Liver (tissue), 9 donors: ENCODE data around the gene PCDH9. TPM values are rescaled to one million over a fixed set of nuclear protein-coding genes. Genes with fewer than 3 reads are reported as not detected.

Experiments
- DNase-seq: peaks from one replicate; pipeline ENCODE4 v3.0.0-alpha.2; 2017; ENCODE audit warnings: low spot score
- H3K27ac ChIP-seq, 2 donors: one replicate each; pipeline ENCODE4 v1.7.0; 2013; ENCODE audit warnings: inconsistent platforms in 2 of 2, low read length in 2 of 2, control low read depth in 1 of 2, low read depth in 1 of 2, mild to moderate bottlenecking in 1 of 2
- H3K27me3 ChIP-seq, 4 donors: one replicate each; pipeline versions ENCODE4 v1.6.1 to v1.7.0; 2013; ENCODE audit warnings: low read length in 3 of 4, inconsistent platforms in 1 of 4, mild to moderate bottlenecking in 1 of 4, moderate library complexity in 1 of 4; ENCODE audit not compliant: control insufficient read depth in 4 of 4, insufficient read depth in 4 of 4
- H3K36me3 ChIP-seq, 4 donors: one replicate each; pipeline versions ENCODE4 v1.6.1 to v1.7.0; 2013; ENCODE audit warnings: low read length in 3 of 4, mild to moderate bottlenecking in 3 of 4, low read depth in 1 of 4, moderate library complexity in 1 of 4; ENCODE audit not compliant: control insufficient read depth in 4 of 4, insufficient read depth in 3 of 4
- H3K4me1 ChIP-seq, 4 donors: one replicate each; pipeline versions ENCODE4 v1.6.1 to v1.7.0; 2013; ENCODE audit warnings: low read length in 3 of 4, mild to moderate bottlenecking in 3 of 4, moderate library complexity in 1 of 4; ENCODE audit not compliant: control insufficient read depth in 4 of 4, insufficient read depth in 4 of 4
- H3K4me3 ChIP-seq, 3 donors: one replicate each; pipeline versions ENCODE4 v1.6.1 to v1.7.0; 2013; ENCODE audit warnings: low read length in 3 of 3, control low read depth in 1 of 3, low read depth in 1 of 3, mild to moderate bottlenecking in 1 of 3
- H3K9ac ChIP-seq, 2 donors: one replicate each; pipeline ENCODE4 v1.7.0; 2013; ENCODE audit warnings: low read length in 2 of 2, mild to moderate bottlenecking in 2 of 2, moderate library complexity in 2 of 2, control low read depth in 1 of 2, low read depth in 1 of 2
- H3K9me3 ChIP-seq, 4 donors: one replicate each; pipeline versions ENCODE4 v1.6.1 to v1.7.0; 2013; ENCODE audit warnings: low read length in 3 of 4; ENCODE audit not compliant: control insufficient read depth in 4 of 4
- EGR1 ChIP-seq, 2 donors: IDR thresholded peaks; 2 replicates each; pipeline ENCODE4 v1.6.1; 2016 to 2018; ENCODE audit warnings: antibody characterized with exemption in 2 of 2, low read depth in 2 of 2
- FOXA1 ChIP-seq: IDR thresholded peaks from 2 replicates; pipeline ENCODE4 v1.6.1; 2016; ENCODE audit warnings: antibody characterized with exemption
- FOXA2 ChIP-seq: IDR thresholded peaks from 2 replicates; pipeline ENCODE4 v1.6.1; 2016; ENCODE audit warnings: antibody characterized with exemption
- GABPA ChIP-seq, 2 donors: IDR thresholded peaks in 1 of 2; conservative IDR thresholded peaks in 1 of 2; 2 replicates each; pipeline ENCODE4 v1.6.1; 2016; ENCODE audit warnings: antibody characterized with exemption in 2 of 2, mild to moderate bottlenecking in 1 of 2, moderate library complexity in 1 of 2
- HNF4A ChIP-seq, 2 donors: conservative IDR thresholded peaks; 2 replicates each; pipeline ENCODE4 v1.6.1; 2016; ENCODE audit warnings: antibody characterized with exemption in 2 of 2, mild to moderate bottlenecking in 2 of 2
- HNF4G ChIP-seq: IDR thresholded peaks from 2 replicates; pipeline ENCODE4 v1.6.1; 2016; ENCODE audit warnings: antibody characterized with exemption
- JUND ChIP-seq, 2 donors: IDR thresholded peaks; 2 replicates each; pipeline ENCODE4 v1.6.1; 2016; ENCODE audit warnings: antibody characterized with exemption in 2 of 2
- NR2F2 ChIP-seq: IDR thresholded peaks from 2 replicates; pipeline ENCODE4 v1.6.1; 2016; ENCODE audit warnings: antibody characterized with exemption
- RAD21 ChIP-seq, 2 donors: IDR thresholded peaks; 2 replicates each; pipeline ENCODE4 v1.6.1; 2016; ENCODE audit warnings: antibody characterized with exemption in 2 of 2, mild to moderate bottlenecking in 2 of 2
- RXRA ChIP-seq, 2 donors: IDR thresholded peaks; 2 replicates each; pipeline ENCODE4 v1.6.1; 2017 to 2018; ENCODE audit warnings: antibody characterized with exemption in 2 of 2, mild to moderate bottlenecking in 1 of 2
- SP1 ChIP-seq: IDR thresholded peaks from 2 replicates; pipeline ENCODE4 v1.6.1; 2018; ENCODE audit warnings: antibody characterized with exemption, mild to moderate bottlenecking
- YY1 ChIP-seq: IDR thresholded peaks from 2 replicates; pipeline ENCODE4 v1.6.1; 2016; ENCODE audit warnings: antibody characterized with exemption, mild to moderate bottlenecking
- WGBS: extraction: QIAGEN DNeasy Blood & Tissue Kit; methylation state at CpG from one replicate; pipeline ENCODE4 v1.1.7; 2013; 5-methylcytosine and 5-hydroxymethylcytosine counted together
- polyA plus RNA-seq, 2 donors: library from polyadenylated mRNA; stranded (reverse) in 1 of 2; unstranded in 1 of 2; fragments of 200-250 nt in 1 of 2; fragments of >200 nt in 1 of 2; fragmentation: Nextera tagmentation in 1 of 2; extraction: Ambion mirVana in 1 of 2; gene quantifications; one replicate each; pipeline versions ENCODE4 v1.2.1 to v1.2.3, GENCODE V29; 2013 to 2015
- total RNA-seq, 2 donors: library from RNA; depleted of rRNA; stranded (reverse); fragments of >200 nt; gene quantifications; one replicate each; pipeline ENCODE4 v1.2.3, GENCODE V29; 2014
- TF ChIP-seq, protein P1 (sequence below): IDR thresholded peaks from 2 replicates; pipeline ENCODE4 v1.6.1; 2016; ENCODE audit warnings: antibody characterized with exemption
- TF ChIP-seq, protein P2 (sequence below): fragments of 150-350 bp; IDR thresholded peaks from 2 replicates; pipeline ENCODE4 v1.5.1; 2017; ENCODE audit warnings: improper control_type of control experiment, low read depth, low read length; ENCODE audit not compliant: missing input control
- TF ChIP-seq, protein P3 (sequence below): IDR thresholded peaks from 2 replicates; pipeline ENCODE4 v1.6.1; 2016; ENCODE audit warnings: antibody characterized with exemption
- donor health status: healthy.
- donor health status: healthy.
- donor health status: healthy.
- donor health status: healthy.
- donor health status: healthy.

Gene PCDH9
- total and polyA plus RNA-seq, 4 donors = 0.90 to 4.0 (median 2.2) TPM

DNA sequence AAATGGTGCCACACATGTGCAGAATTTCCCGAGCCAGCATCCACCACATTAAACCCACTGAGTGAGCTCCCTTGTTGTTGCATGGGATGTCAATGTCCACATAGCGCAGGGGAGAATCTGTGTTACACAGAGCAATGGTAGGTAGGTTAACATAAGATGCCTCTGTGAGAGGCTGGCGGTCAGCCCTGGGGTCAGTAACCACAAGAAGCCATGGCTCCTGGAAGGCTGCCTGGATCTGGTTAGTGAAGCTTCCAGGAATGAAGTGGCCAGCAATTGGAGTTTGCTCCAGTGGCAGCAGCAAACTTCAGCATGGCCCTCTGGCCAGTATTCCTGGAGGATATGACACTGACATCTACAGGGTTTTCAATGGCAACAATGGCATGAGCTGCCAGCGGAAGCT is 37.0 kb upstream of the PCDH9 start:
- Histone ChIP-seq H3K27me3 (no peaks in the 10 kb centered on the region), H3K9ac (no peak overlapping the region), H3K36me3 (no peaks in the 10 kb centered on the region), H3K4me3 (no peak overlapping the region), H3K27ac (no peak overlapping the region), H3K9me3 (no peaks in the 10 kb centered on the region), H3K4me1 (no peaks in the 10 kb centered on the region)
- DNase-seq = no peak
- WGBS = 94% methylated on average over 4 of the region's 4 CpGs
- TF ChIP-seq, protein P1, sequence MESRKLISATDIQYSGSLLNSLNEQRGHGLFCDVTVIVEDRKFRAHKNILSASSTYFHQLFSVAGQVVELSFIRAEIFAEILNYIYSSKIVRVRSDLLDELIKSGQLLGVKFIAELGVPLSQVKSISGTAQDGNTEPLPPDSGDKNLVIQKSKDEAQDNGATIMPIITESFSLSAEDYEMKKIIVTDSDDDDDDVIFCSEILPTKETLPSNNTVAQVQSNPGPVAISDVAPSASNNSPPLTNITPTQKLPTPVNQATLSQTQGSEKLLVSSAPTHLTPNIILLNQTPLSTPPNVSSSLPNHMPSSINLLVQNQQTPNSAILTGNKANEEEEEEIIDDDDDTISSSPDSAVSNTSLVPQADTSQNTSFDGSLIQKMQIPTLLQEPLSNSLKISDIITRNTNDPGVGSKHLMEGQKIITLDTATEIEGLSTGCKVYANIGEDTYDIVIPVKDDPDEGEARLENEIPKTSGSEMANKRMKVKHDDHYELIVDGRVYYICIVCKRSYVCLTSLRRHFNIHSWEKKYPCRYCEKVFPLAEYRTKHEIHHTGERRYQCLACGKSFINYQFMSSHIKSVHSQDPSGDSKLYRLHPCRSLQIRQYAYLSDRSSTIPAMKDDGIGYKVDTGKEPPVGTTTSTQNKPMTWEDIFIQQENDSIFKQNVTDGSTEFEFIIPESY = no peak
- TF ChIP-seq YY1 (no peak), EGR1 (IDR thresholded peaks at IDR 0.05; ENCODE audit: low read depth in 2 of 2) (no peak)

DNA sequence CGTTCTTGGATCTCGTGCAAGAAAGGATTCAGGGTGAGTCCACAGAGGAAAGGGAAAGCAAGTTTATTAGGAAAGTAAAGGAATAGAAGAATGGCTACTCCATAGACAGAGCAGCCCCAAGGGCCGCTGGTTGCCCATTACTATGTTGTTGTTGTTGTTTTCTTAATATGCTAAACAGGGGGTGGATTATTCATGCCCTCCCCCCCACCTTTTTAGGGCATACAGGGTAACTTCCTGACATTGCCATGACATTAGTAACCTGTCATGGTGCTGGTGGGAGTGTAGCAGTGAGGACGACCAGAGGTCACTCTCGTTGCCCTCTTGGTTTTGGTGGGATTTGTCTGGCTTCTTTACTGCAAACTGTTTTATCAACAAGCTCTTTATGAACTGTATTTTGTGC is 29.1 kb upstream of the PCDH9 start:
- DNase-seq = no peak
- no peaks in the 10 kb centered on the region for H3K9me3 ChIP-seq
- WGBS = 79% methylated on average over 5 of the region's 5 CpGs
- no peaks in the 10 kb centered on the region for H3K4me1 ChIP-seq
- no peaks in the 10 kb centered on the region for H3K27me3 ChIP-seq
- TF ChIP-seq NR2F2 = no peak
- TF ChIP-seq GABPA (IDR thresholded peaks at IDR 0.05 in 1 of 2, conservative IDR thresholded peaks at IDR 0.05 in 1 of 2) = no peak
- TF ChIP-seq RXRA (IDR thresholded peaks at IDR 0.05) = no peak
- TF ChIP-seq SP1 = no peak
- TF ChIP-seq, protein P2, sequence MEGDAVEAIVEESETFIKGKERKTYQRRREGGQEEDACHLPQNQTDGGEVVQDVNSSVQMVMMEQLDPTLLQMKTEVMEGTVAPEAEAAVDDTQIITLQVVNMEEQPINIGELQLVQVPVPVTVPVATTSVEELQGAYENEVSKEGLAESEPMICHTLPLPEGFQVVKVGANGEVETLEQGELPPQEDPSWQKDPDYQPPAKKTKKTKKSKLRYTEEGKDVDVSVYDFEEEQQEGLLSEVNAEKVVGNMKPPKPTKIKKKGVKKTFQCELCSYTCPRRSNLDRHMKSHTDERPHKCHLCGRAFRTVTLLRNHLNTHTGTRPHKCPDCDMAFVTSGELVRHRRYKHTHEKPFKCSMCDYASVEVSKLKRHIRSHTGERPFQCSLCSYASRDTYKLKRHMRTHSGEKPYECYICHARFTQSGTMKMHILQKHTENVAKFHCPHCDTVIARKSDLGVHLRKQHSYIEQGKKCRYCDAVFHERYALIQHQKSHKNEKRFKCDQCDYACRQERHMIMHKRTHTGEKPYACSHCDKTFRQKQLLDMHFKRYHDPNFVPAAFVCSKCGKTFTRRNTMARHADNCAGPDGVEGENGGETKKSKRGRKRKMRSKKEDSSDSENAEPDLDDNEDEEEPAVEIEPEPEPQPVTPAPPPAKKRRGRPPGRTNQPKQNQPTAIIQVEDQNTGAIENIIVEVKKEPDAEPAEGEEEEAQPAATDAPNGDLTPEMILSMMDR = no peak
- TF ChIP-seq YY1 = no peak
- TF ChIP-seq, protein P1 = no peak
- TF ChIP-seq, protein P3, sequence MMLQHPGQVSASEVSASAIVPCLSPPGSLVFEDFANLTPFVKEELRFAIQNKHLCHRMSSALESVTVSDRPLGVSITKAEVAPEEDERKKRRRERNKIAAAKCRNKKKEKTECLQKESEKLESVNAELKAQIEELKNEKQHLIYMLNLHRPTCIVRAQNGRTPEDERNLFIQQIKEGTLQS = no peak
- no peak overlapping the region for H3K27ac ChIP-seq
- H3K4me3 ChIP-seq = no peak overlapping the region
- no peaks in the 10 kb centered on the region for H3K36me3 ChIP-seq
- H3K9ac ChIP-seq = no peak overlapping the region

DNA sequence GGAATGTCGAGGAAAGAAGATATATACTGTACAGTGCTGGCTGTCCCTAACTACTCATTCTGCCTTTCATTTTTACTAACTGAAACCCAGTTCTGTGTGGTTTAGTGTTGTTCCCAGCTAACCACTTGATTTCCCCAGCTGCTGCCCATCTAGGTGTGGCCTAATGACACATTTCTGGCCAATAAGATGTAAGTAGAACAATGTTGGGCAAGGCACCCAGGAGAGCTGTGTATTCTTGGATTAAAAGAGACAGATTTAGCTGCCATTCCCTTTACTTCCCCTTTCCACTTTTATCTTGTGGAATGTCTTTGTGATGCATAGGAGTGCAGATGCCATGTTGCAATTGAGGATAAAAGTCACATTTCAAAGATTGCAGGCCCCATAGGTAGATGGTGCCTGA is 28.3 kb upstream of the PCDH9 start:
- 85% methylated on average over 1 of the region's 1 CpG for WGBS
- peaks cover 0 to 5% (median 0%) of the 10 kb centered on the region in 4 donors for H3K27me3 ChIP-seq
- no peak for TF ChIP-seq FOXA2
- TF ChIP-seq FOXA1 = no peak
- TF ChIP-seq HNF4A (conservative IDR thresholded peaks at IDR 0.05) = no peak
- no peak for TF ChIP-seq JUND (IDR thresholded peaks at IDR 0.05)
- TF ChIP-seq HNF4G = no peak
- TF ChIP-seq, protein P1 = no peak
- TF ChIP-seq RAD21 (IDR thresholded peaks at IDR 0.05) = no peak

More for the DNA sequence above, 28.3 kb upstream of the PCDH9 start:
- Histone ChIP-seq H3K9ac (no peak overlapping the region), H3K4me1 (no peaks in the 10 kb centered on the region), H3K9me3 (no peaks in the 10 kb centered on the region), H3K27ac (no peak overlapping the region), H3K36me3 (no peaks in the 10 kb centered on the region), H3K4me3 (no peak overlapping the region)
- DNase-seq = no peak
